ENCODE results near the gene ARHGAP4.
A peak's percentile ranks its signal among the peaks of the same experiment; 100 is the strongest.

Gene ARHGAP4

GRCh38 chrX:153926858-153927671, 1.0 kb upstream of the ARHGAP4 start:
- DNase-seq (ENCODE audit: low read depth): peak; percentile 35

GRCh38 chrX:153926552-153926857, 441 bp upstream of the ARHGAP4 start:
- DNase-seq (ENCODE audit: low read depth): no peak

GRCh38 chrX:153925387-153925738, 701 bp downstream of the ARHGAP4 start:
- DNase-seq (ENCODE audit: low read depth): no peak

- DNase-seq (ENCODE audit: low read depth): peak; percentile 32
Measured at GRCh38 chrX:153924149-153924861, 1.8 kb downstream of the ARHGAP4 start.

- DNase-seq (ENCODE audit: low read depth): peak; percentile 57
Measured at GRCh38 chrX:153922932-153923857, 2.9 kb downstream of the ARHGAP4 start.

GRCh38 chrX:153921511-153922446, 4.3 kb downstream of the ARHGAP4 start:
- DNase-seq (ENCODE audit: low read depth): no peak

GRCh38 chrX:153921070-153921469, 5.0 kb downstream of the ARHGAP4 start:
- no peak for DNase-seq (ENCODE audit: low read depth)

GRCh38 chrX:153920546-153920945, 5.5 kb downstream of the ARHGAP4 start:
- DNase-seq (ENCODE audit: low read depth): no peak

- no peak for DNase-seq (ENCODE audit: low read depth)
Measured at GRCh38 chrX:153919281-153919680, 6.8 kb downstream of the ARHGAP4 start.

GRCh38 chrX:153917869-153918268, 8.2 kb downstream of the ARHGAP4 start:
- DNase-seq (ENCODE audit: low read depth): no peak

- DNase-seq (ENCODE audit: low read depth): no peak
Measured at GRCh38 chrX:153913701-153914100, 12.4 kb downstream of the ARHGAP4 start.

GRCh38 chrX:153913211-153913610, 12.9 kb downstream of the ARHGAP4 start:
- DNase-seq (ENCODE audit: low read depth): no peak

GRCh38 chrX:153911798-153912197, 14.3 kb downstream of the ARHGAP4 start:
- DNase-seq (ENCODE audit: low read depth): no peak

- no peak for DNase-seq (ENCODE audit: low read depth)
Measured at GRCh38 chrX:153910446-153910845, 15.6 kb downstream of the ARHGAP4 start.

- no peak for DNase-seq (ENCODE audit: low read depth)
Measured at GRCh38 chrX:153909980-153910360, 16.1 kb downstream of the ARHGAP4 start.

GRCh38 chrX:153909024-153909979, 16.8 kb downstream of the ARHGAP4 start:
- no peak for DNase-seq (ENCODE audit: low read depth)

GRCh38 chrX:153908219-153908860, 17.7 kb downstream of the ARHGAP4 start:
- no peak for DNase-seq (ENCODE audit: low read depth)

- no peak for DNase-seq (ENCODE audit: low read depth)
Measured at GRCh38 chrX:153907456-153907855, 18.6 kb downstream of the ARHGAP4 start.

- DNase-seq (ENCODE audit: low read depth): no peak
Measured at GRCh38 chrX:153906126-153906917, 19.7 kb downstream of the ARHGAP4 start.

All from iris pigment epithelial cell (primary cell).